Endothelial cell of umbilical vein (primary cell): ENCODE data around the gene PKNOX2.

Experiments
- CTCF ChIP-seq, 2 donors: IDR thresholded peaks; 1 replicate in 1 of 2; 2 replicates in 1 of 2; pipeline ENCODE4 v1.5.1; 2011; ENCODE audit warnings: low read length in 2 of 2, mild to moderate bottlenecking in 2 of 2, moderate library complexity in 2 of 2, control low read depth in 1 of 2, inconsistent platforms in 1 of 2, low read depth in 1 of 2; ENCODE audit not compliant: insufficient read depth in 1 of 2; ENCODE audit errors: extremely low read depth in 1 of 2
- FOS ChIP-seq: IDR thresholded peaks from 2 replicates; pipeline ENCODE4 v1.6.1; 2011; ENCODE audit warnings: mild to moderate bottlenecking, low read length, moderate library complexity, borderline replicate concordance; ENCODE audit not compliant: insufficient read depth
- POLR2A ChIP-seq: IDR thresholded peaks from 2 replicates; pipeline ENCODE4 v1.6.1; 2012; ENCODE audit warnings: low read depth, mild to moderate bottlenecking, control low read depth, low read length
- POLR2AphosphoS5 ChIP-seq: IDR thresholded peaks from 2 replicates; pipeline ENCODE4 v1.6.1; 2012; ENCODE audit warnings: low read depth, mild to moderate bottlenecking, control low read depth, low read length, moderate library complexity; ENCODE audit not compliant: insufficient read depth
- TF ChIP-seq, protein P1 (sequence below): IDR thresholded peaks from 2 replicates; pipeline ENCODE4 v1.6.1; 2011; ENCODE audit not compliant: insufficient read depth, insufficient read length

DNA sequence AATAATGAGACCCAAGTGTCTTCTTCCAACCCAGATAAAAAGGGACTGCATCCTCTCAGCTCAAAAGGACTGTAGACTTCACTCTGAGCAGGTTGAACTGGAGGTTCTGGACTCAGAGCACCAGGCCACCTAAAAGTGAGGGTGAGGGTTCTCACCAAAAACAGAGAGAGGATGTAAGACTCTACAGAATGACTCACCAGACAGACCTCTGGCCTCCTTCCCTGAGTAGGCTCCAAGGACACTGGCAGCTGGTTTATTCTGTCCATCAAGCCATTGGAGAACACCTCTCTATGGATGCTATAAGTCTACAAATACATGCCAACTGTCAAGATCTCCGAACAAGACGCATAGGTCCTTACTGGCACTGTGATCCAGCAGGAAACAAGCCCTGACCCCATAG is 304.3 kb downstream of the PKNOX2 start:
- TF ChIP-seq CTCF (IDR thresholded peaks at IDR 0.05; ENCODE audit: extremely low read depth in 1 of 2, insufficient read depth in 1 of 2, low read depth in 1 of 2, low read length in 2 of 2) (no peak), FOS (no peak), POLR2A (no peak), POLR2AphosphoS5 (no peak)
- TF ChIP-seq, protein P1, sequence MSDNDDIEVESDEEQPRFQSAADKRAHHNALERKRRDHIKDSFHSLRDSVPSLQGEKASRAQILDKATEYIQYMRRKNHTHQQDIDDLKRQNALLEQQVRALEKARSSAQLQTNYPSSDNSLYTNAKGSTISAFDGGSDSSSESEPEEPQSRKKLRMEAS, result no peak
